SK-N-SH treated with all-trans-retinoic acid at 6 μM for 48 hours (cell line): ENCODE measurements around the gene ASTN2.

Source experiments
- ARNTL ChIP-seq: fragments of 450-650 bp; formaldehyde crosslinking; IDR thresholded peaks from 2 replicates; pipeline ENCODE4 v1.5.0; 2020; ENCODE audit warnings: low read depth, mild to moderate bottlenecking, moderate library complexity, borderline replicate concordance
- CSRNP3 ChIP-seq: fragments of 250-450 bp; sonication (Bioruptor Pico); IDR thresholded peaks from 2 replicates; pipeline ENCODE4 v1.5.1; 2021; ENCODE audit warnings: mild to moderate bottlenecking, moderate library complexity
- ESRRG ChIP-seq: fragments of 250-450 bp; sonication (Bioruptor Pico); IDR thresholded peaks from 2 replicates; pipeline ENCODE4 v1.6.1; 2021; ENCODE audit warnings: mild to moderate bottlenecking
- GLIS3 ChIP-seq: fragments of 250-450 bp; sonication (Bioruptor Pico); IDR thresholded peaks from 2 replicates; pipeline ENCODE4 v1.5.0; 2020; ENCODE audit warnings: mild to moderate bottlenecking, moderate library complexity
- OSR1 ChIP-seq: fragments of 250-450 bp; sonication (Bioruptor Pico); IDR thresholded peaks from 2 replicates; pipeline ENCODE4 v1.8.0; 2022; ENCODE audit warnings: moderate library complexity, mild to moderate bottlenecking, inconsistent platforms
- PATZ1 ChIP-seq: fragments of 250-450 bp; sonication (Bioruptor Pico); IDR thresholded peaks from 2 replicates; pipeline ENCODE4 v1.8.0; 2020; ENCODE audit warnings: mild to moderate bottlenecking, moderate library complexity, borderline replicate concordance
- POU6F1 ChIP-seq: fragments of 250-450 bp; sonication (Bioruptor Pico); IDR thresholded peaks from 2 replicates; pipeline ENCODE4 v1.8.0; 2021; ENCODE audit warnings: low read depth, mild to moderate bottlenecking, moderate library complexity, borderline replicate concordance
- RARB ChIP-seq: fragments of 250-450 bp; sonication (Bioruptor Pico); IDR thresholded peaks from 2 replicates; pipeline ENCODE4 v1.8.0; 2021; ENCODE audit warnings: mild to moderate bottlenecking, moderate library complexity
- TCF4 ChIP-seq: fragments of 250-450 bp; sonication (Bioruptor Pico); IDR thresholded peaks from 2 replicates; pipeline ENCODE4 v1.8.0; 2021; ENCODE audit warnings: mild to moderate bottlenecking, moderate library complexity, borderline replicate concordance
- TSHZ2 ChIP-seq: fragments of 250-450 bp; sonication (Bioruptor Pico); IDR thresholded peaks from 2 replicates; pipeline ENCODE4 v1.5.0; 2020; ENCODE audit warnings: mild to moderate bottlenecking, moderate library complexity
- ZFP3 ChIP-seq: fragments of 250-450 bp; sonication (Bioruptor Pico); IDR thresholded peaks from 2 replicates; pipeline ENCODE4 v1.5.0; 2020; ENCODE audit warnings: mild to moderate bottlenecking, moderate library complexity
- ZNF70 ChIP-seq: fragments of 450-650 bp; formaldehyde crosslinking; IDR thresholded peaks from 2 replicates; pipeline ENCODE4 v1.5.0; 2020; ENCODE audit warnings: mild to moderate bottlenecking, moderate library complexity
- ZNF8 ChIP-seq: fragments of 450-650 bp; formaldehyde crosslinking; IDR thresholded peaks from 2 replicates; pipeline ENCODE4 v1.5.0; 2020; ENCODE audit warnings: mild to moderate bottlenecking, moderate library complexity

GRCh38 chr9:116816484-116816883 lies 598.4 kb downstream of the ASTN2 start:
- TF ChIP-seq OSR1 (CRISPR knock-in tag) (no peak), CSRNP3 (CRISPR knock-in tag) (no peak), RARB (CRISPR knock-in tag) (no peak), ESRRG (CRISPR knock-in tag) (no peak), GLIS3 (no peak), ZNF8 (no peak), TSHZ2 (CRISPR knock-in tag) (no peak), ZFP3 (no peak), PATZ1 (CRISPR knock-in tag) (no peak), ZNF70 (no peak), TCF4 (CRISPR knock-in tag) (no peak), ARNTL (no peak), POU6F1 (no peak)
